Right cardiac atrium (tissue), 5 donors: Measurements from ENCODE around the gene CTNNBIP1. TPM values are rescaled to one million over a fixed set of nuclear protein-coding genes. Genes with fewer than 3 reads are reported as not detected.

Source experiments
- ATAC-seq, 2 donors: fragments of 200-7000 bp; cut with Tn5 transposase; one replicate each; pipeline versions ENCODE4 v1.8.0 to v1.9.1; 2020; ENCODE audit warnings: moderate library complexity in 2 of 2, mild to moderate bottlenecking in 1 of 2
- DNase-seq, 3 donors: peaks; one replicate each; pipeline ENCODE4 v3.0.0-alpha.2; 2020
- H3K27ac ChIP-seq: one replicate; pipeline ENCODE4 v1.5.1; 2013; ENCODE audit warnings: mild to moderate bottlenecking, low read length, control low read depth, moderate library complexity
- H3K27me3 ChIP-seq: one replicate; pipeline ENCODE4 v1.6.1; 2013; ENCODE audit not compliant: control insufficient read depth, insufficient read depth
- H3K4me1 ChIP-seq: one replicate; pipeline ENCODE4 v1.6.1; 2013; ENCODE audit warnings: low read length; ENCODE audit not compliant: control insufficient read depth, insufficient read depth
- H3K4me3 ChIP-seq: one replicate; pipeline ENCODE4 v1.5.1; 2013; ENCODE audit warnings: low read length, control low read depth
- H3K9me3 ChIP-seq: one replicate; pipeline ENCODE4 v1.6.1; 2013; ENCODE audit warnings: low read length; ENCODE audit not compliant: control insufficient read depth
- WGBS: extraction: QIAGEN DNeasy Blood & Tissue Kit; methylation state at CpG from one replicate; pipeline ENCODE4 v1.1.7; 2013; 5-methylcytosine and 5-hydroxymethylcytosine counted together
- intact Hi-C, 4 donors: fragments of 100-400 bp; cut with DNase I; formaldehyde crosslinking; loops; one replicate each; pipeline versions ENCODE4 v1.11.0 to v1.14.0; 2022 to 2023
- polyA plus RNA-seq: library from polyadenylated mRNA; stranded (reverse); fragments of 200-250 nt; gene quantifications from one replicate; pipeline ENCODE4 v1.2.3, GENCODE V29; 2013
- total RNA-seq, 4 donors: library from RNA; stranded (reverse); fragmentation: NEBNext Ultra II Directional; extraction: Animal tissue kit (Norgen Biotek cat#: 25700); gene quantifications; one replicate each; pipeline ENCODE4 v1.2.1, GENCODE V29; 2021
- donor health status: healthy with polysubstance abuse.
- donor health status: DM: no; HTN: yes; CAD: no.
- donor health status: DM: no; HTN: no; CAD: no.
- donor health status: DM: no; HTN: yes; CAD: no; lungs with severe emphysema.
- donor health status: DM: yes; HTN: yes; CAD: no.

The CTNNBIP1 gene
- total and polyA plus RNA-seq, 5 donors, result 31.9 to 71.8 (median 52.7) TPM

GRCh38 chr1:9904596-9904995 lies 5.5 kb downstream of the CTNNBIP1 start:
- ATAC-seq, result no peak
- Histone ChIP-seq H3K4me3 (no peak overlapping the region), H3K27ac (peak overlapping the region; percentile 60), H3K4me1 (peaks cover 23% of the 10 kb centered on the region), H3K27me3 (no peaks in the 10 kb centered on the region), H3K9me3 (no peaks in the 10 kb centered on the region)
- intact Hi-C loops, result no loop called here
- DNase-seq, result no peak
- WGBS, result 54% methylated on average over 3 of the region's 3 CpGs

- H3K9me3 ChIP-seq, result no peaks in the 10 kb centered on the region
- 88% methylated on average over 9 of the region's 9 CpGs for WGBS
- intact Hi-C loops, result no loop called here
- H3K4me1 ChIP-seq, result peaks cover 23% of the 10 kb centered on the region
- no peaks in the 10 kb centered on the region for H3K27me3 ChIP-seq
- H3K27ac ChIP-seq, result peak overlapping the region; percentile 60
- H3K4me3 ChIP-seq, result no peak overlapping the region
- DNase-seq, result no peak
- no peak for ATAC-seq
Measured at GRCh38 chr1:9903801-9904527, 6.1 kb downstream of the CTNNBIP1 start.

GRCh38 chr1:9902060-9902452 lies 8.0 kb downstream of the CTNNBIP1 start:
- H3K4me1 ChIP-seq, result peaks cover 23% of the 10 kb centered on the region
- intact Hi-C loops, result no loop called here
- DNase-seq (no peak), ATAC-seq (peak; percentile 17 to 22)
- H3K9me3 ChIP-seq, result no peaks in the 10 kb centered on the region
- no peaks in the 10 kb centered on the region for H3K27me3 ChIP-seq
- H3K27ac ChIP-seq, result peak overlapping the region; percentile 99
- 41% methylated on average over 6 of the region's 6 CpGs for WGBS
- H3K4me3 ChIP-seq, result no peak overlapping the region

GRCh38 chr1:9901148-9902059 lies 8.7 kb downstream of the CTNNBIP1 start:
- ATAC-seq (peak; percentile 72 to 83), DNase-seq (peak; percentile 34 to 82 (median 81))
- Histone ChIP-seq H3K4me3 (peak overlapping the region; percentile 28), H3K27me3 (no peaks in the 10 kb centered on the region), H3K27ac (peak overlapping the region; percentile 99), H3K4me1 (peaks cover 23% of the 10 kb centered on the region), H3K9me3 (no peaks in the 10 kb centered on the region)
- 56% methylated on average over 9 of the region's 9 CpGs for WGBS
- intact Hi-C loops, result no loop called here

GRCh38 chr1:9900142-9901043 lies 9.7 kb downstream of the CTNNBIP1 start:
- peak overlapping the region; percentile 28 for H3K4me3 ChIP-seq
- WGBS, result 33% methylated on average over 18 of the region's 18 CpGs

GRCh38 chr1:9894115-9894514 lies 16.0 kb downstream of the CTNNBIP1 start:
- ATAC-seq, result no peak
- no peaks in the 10 kb centered on the region for H3K27me3 ChIP-seq
- H3K4me1 ChIP-seq, result peaks cover 20% of the 10 kb centered on the region
- H3K4me3 ChIP-seq, result no peak overlapping the region
- 85% methylated on average over 3 of the region's 3 CpGs for WGBS
- DNase-seq, result no peak
- no peaks in the 10 kb centered on the region for H3K9me3 ChIP-seq
- intact Hi-C loops, result no loop called here
- H3K27ac ChIP-seq, result peak overlapping the region; percentile 23

More at GRCh38 chr1:9900142-9901043, 9.7 kb downstream of the CTNNBIP1 start:
- H3K9me3 ChIP-seq, result no peaks in the 10 kb centered on the region
- intact Hi-C loops, result no loop called here
- peaks cover 23% of the 10 kb centered on the region for H3K4me1 ChIP-seq
- H3K27me3 ChIP-seq, result no peaks in the 10 kb centered on the region
- peak; percentile 65 to 85 (median 85) for DNase-seq
- H3K27ac ChIP-seq, result peak overlapping the region; percentile 99
- ATAC-seq, result peak; percentile 93 to 94

- no peaks in the 10 kb centered on the region for H3K9me3 ChIP-seq
- WGBS, result 62% methylated on average over 14 of the region's 14 CpGs
- H3K27me3 ChIP-seq, result no peaks in the 10 kb centered on the region
- DNase-seq, result no peak
- intact Hi-C loops, result no loop called here
- peaks cover 26% of the 10 kb centered on the region for H3K4me1 ChIP-seq
- peak overlapping the region; percentile 62 for H3K27ac ChIP-seq
- H3K4me3 ChIP-seq, result no peak overlapping the region
- ATAC-seq, result peak; percentile 25 to 32
Measured at GRCh38 chr1:9892563-9893528, 17.2 kb downstream of the CTNNBIP1 start.

- ATAC-seq (no peak), DNase-seq (no peak)
- WGBS, result 50% methylated on average over 5 of the region's 5 CpGs
- H3K4me1 ChIP-seq, result peaks cover 27% of the 10 kb centered on the region
- no peak overlapping the region for H3K4me3 ChIP-seq
- H3K27ac ChIP-seq, result peak overlapping the region; percentile 91
- intact Hi-C loops, result no loop called here
- no peaks in the 10 kb centered on the region for H3K27me3 ChIP-seq
- no peaks in the 10 kb centered on the region for H3K9me3 ChIP-seq
Measured at GRCh38 chr1:9891207-9891606, 18.9 kb downstream of the CTNNBIP1 start.

- Histone ChIP-seq H3K4me3 (no peak overlapping the region), H3K4me1 (peaks cover 27% of the 10 kb centered on the region), H3K9me3 (no peaks in the 10 kb centered on the region), H3K27ac (peak overlapping the region; percentile 91), H3K27me3 (no peaks in the 10 kb centered on the region)
- ATAC-seq, result peak in 1 of 2 donors; percentile 19
- WGBS, result 32% methylated on average over 6 of the region's 6 CpGs
- peak; percentile 68 to 85 (median 71) for DNase-seq
- intact Hi-C loops, result no loop called here
Measured at GRCh38 chr1:9890224-9890731, 19.8 kb downstream of the CTNNBIP1 start.
